ENCODE measurements around the gene FEM1B. TPM values are rescaled to one million over a fixed set of nuclear protein-coding genes. Genes with fewer than 3 reads are reported as not detected.

The FEM1B gene
- total and polyA plus RNA-seq, 7 donors = 23.5 to 188 (median 69.3) TPM

GRCh38 chr15:68284616-68285258 lies 7.2 kb downstream of the FEM1B start:
- Histone ChIP-seq H3K4me1 (peaks cover 93% of the 10 kb centered on the region), H3K4me3 (peak overlapping the region; percentile 85)

GRCh38 chr15:68285259-68285980 lies 7.9 kb downstream of the FEM1B start:
- intact Hi-C loops (cut with DNase I) = no loop called here
- Histone ChIP-seq H3K4me3 (peak overlapping the region; percentile 85), H3K4me1 (peaks cover 96% of the 10 kb centered on the region), H3K27ac (peak overlapping the region; percentile 97), H3K27me3 (ENCODE audit: insufficient read depth in 3 of 3, low read length in 2 of 3) (no peaks in the 10 kb centered on the region), H3K36me3 (ENCODE audit: insufficient read depth in 1 of 2, low read depth in 1 of 2) (peaks cover 5 to 42% of the 10 kb centered on the region in 2 donors), H3K9me3 (no peaks in the 10 kb centered on the region)
- 88 to 91% (median 89%) methylated on average over 5 of the region's 5 CpGs for WGBS, 3 donors
- no peak for ATAC-seq
- DNase-seq = no peak
- TF ChIP-seq CTCF (IDR thresholded peaks at IDR 0.05) = no peak

More at GRCh38 chr15:68284616-68285258, 7.2 kb downstream of the FEM1B start:
- H3K36me3 ChIP-seq (ENCODE audit: insufficient read depth in 1 of 2, low read depth in 1 of 2) = peaks cover 9 to 36% of the 10 kb centered on the region in 2 donors
- H3K27ac ChIP-seq = peak overlapping the region; percentile 97
- 90% methylated on average over 7 of the region's 7 CpGs for WGBS, 3 donors
- TF ChIP-seq CTCF (IDR thresholded peaks at IDR 0.05) = no peak
- DNase-seq = no peak
- no peaks in the 10 kb centered on the region for H3K27me3 ChIP-seq (ENCODE audit: insufficient read depth in 3 of 3, low read length in 2 of 3)
- intact Hi-C loops (cut with DNase I) = no loop called here
- ATAC-seq = no peak
- no peaks in the 10 kb centered on the region for H3K9me3 ChIP-seq

GRCh38 chr15:68286256-68286655 lies 8.7 kb downstream of the FEM1B start:
- ATAC-seq = no peak
- WGBS, 3 donors = 74 to 81% (median 79%) methylated on average over 5 of the region's 5 CpGs
- intact Hi-C loops (cut with DNase I) = no loop called here

GRCh38 chr15:68289057-68289456 lies 11.5 kb downstream of the FEM1B start:
- intact Hi-C loops (cut with DNase I) = no loop called here
- Histone ChIP-seq H3K4me1 (peaks cover 93% of the 10 kb centered on the region), H3K27ac (peak overlapping the region; percentile 97), H3K4me3 (peak overlapping the region; percentile 85), H3K9me3 (no peaks in the 10 kb centered on the region), H3K36me3 (ENCODE audit: insufficient read depth in 1 of 2, low read depth in 1 of 2) (peaks cover 9 to 69% of the 10 kb centered on the region in 2 donors), H3K27me3 (ENCODE audit: insufficient read depth in 3 of 3, low read length in 2 of 3) (no peaks in the 10 kb centered on the region)
- no peak for DNase-seq
- ATAC-seq = peak in 1 of 4 donors; percentile 31
- 80 to 91% (median 87%) methylated on average over 2 of the region's 2 CpGs for WGBS, 3 donors
- no peak for TF ChIP-seq CTCF (IDR thresholded peaks at IDR 0.05)

More at GRCh38 chr15:68286256-68286655, 8.7 kb downstream of the FEM1B start:
- peak overlapping the region; percentile 97 for H3K27ac ChIP-seq
- H3K4me1 ChIP-seq = peaks cover 96% of the 10 kb centered on the region
- H3K9me3 ChIP-seq = no peaks in the 10 kb centered on the region
- no peak for TF ChIP-seq CTCF (IDR thresholded peaks at IDR 0.05)
- no peaks in the 10 kb centered on the region for H3K27me3 ChIP-seq (ENCODE audit: insufficient read depth in 3 of 3, low read length in 2 of 3)
- H3K4me3 ChIP-seq = peak overlapping the region; percentile 85
- DNase-seq = no peak
- peaks cover 9 to 46% of the 10 kb centered on the region in 2 donors for H3K36me3 ChIP-seq (ENCODE audit: insufficient read depth in 1 of 2, low read depth in 1 of 2)
